HEK293T (cell line): ENCODE measurements around the gene LIN7B.

Source experiments
- ARNT ChIP-seq: fragments of 450-650 bp; IDR thresholded peaks from 2 replicates; pipeline ENCODE4 v1.6.1; 2017; ENCODE audit warnings: mild to moderate bottlenecking
- FOXM1 ChIP-seq: fragments of 450-650 bp; IDR thresholded peaks from 2 replicates; pipeline ENCODE4 v1.6.1; 2017; ENCODE audit warnings: mild to moderate bottlenecking, borderline replicate concordance
- HDGF ChIP-seq: fragments of 450-650 bp; IDR thresholded peaks from 2 replicates; pipeline ENCODE4 v1.6.1; 2017; ENCODE audit warnings: antibody characterized with exemption, borderline replicate concordance
- LEF1 ChIP-seq: fragments of 450-650 bp; IDR thresholded peaks from 2 replicates; pipeline ENCODE4 v1.6.1; 2017; ENCODE audit warnings: mild to moderate bottlenecking, borderline replicate concordance
- ZNF384 ChIP-seq: fragments of 450-650 bp; IDR thresholded peaks from 2 replicates; pipeline ENCODE4 v1.6.1; 2016
- TF ChIP-seq, protein P1 (sequence below): fragments of 450-650 bp; IDR thresholded peaks from 2 replicates; pipeline ENCODE4 v1.6.1; 2016

DNA sequence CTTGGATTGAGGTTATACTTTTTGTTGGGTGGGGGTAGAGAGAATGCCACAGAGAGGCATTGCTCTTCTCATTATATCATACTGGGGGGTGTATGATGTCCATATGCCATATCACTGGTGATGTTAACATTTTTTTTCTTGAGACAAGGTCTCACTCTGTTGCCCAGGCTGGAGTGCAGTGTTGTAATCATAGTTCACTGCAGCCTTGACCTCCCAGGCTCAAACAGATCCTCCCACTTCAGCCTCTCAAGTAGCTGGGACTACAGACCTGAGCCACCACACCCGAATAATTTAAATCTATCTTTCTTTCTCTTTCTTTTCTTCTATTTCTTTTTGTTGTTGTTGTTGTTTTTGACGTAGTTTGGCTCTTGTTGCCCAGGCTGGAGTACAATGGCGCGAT, 33.8 kb upstream of the LIN7B start:
- TF ChIP-seq ZNF384 (no peak), ARNT (no peak), HDGF (no peak), LEF1 (no peak), FOXM1 (no peak)
- TF ChIP-seq, protein P1, sequence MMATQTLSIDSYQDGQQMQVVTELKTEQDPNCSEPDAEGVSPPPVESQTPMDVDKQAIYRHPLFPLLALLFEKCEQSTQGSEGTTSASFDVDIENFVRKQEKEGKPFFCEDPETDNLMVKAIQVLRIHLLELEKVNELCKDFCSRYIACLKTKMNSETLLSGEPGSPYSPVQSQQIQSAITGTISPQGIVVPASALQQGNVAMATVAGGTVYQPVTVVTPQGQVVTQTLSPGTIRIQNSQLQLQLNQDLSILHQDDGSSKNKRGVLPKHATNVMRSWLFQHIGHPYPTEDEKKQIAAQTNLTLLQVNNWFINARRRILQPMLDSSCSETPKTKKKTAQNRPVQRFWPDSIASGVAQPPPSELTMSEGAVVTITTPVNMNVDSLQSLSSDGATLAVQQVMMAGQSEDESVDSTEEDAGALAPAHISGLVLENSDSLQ = no peak
